DND-41 (cell line): ENCODE results near the gene TTC28.
"Not testable (repeated sequence)": the region's sequence is repeated elsewhere in the genome, so short reads cannot be mapped to it uniquely, and the experiment has no call there.

ENCODE experiments used
- CTCF ChIP-seq: IDR thresholded peaks from 2 replicates; pipeline ENCODE4 v1.5.1; 2012; ENCODE audit warnings: borderline replicate concordance, low read length, moderate library complexity, mild to moderate bottlenecking; ENCODE audit not compliant: poor library complexity, severe bottlenecking; ENCODE audit errors: extremely low read depth
- EZH2 ChIP-seq: IDR thresholded peaks from 3 replicates; pipeline ENCODE4 v1.6.1; 2012; ENCODE audit warnings: borderline replicate concordance, low read depth, mild to moderate bottlenecking, moderate library complexity, low read length, inconsistent platforms; ENCODE audit not compliant: severe bottlenecking

DNA sequence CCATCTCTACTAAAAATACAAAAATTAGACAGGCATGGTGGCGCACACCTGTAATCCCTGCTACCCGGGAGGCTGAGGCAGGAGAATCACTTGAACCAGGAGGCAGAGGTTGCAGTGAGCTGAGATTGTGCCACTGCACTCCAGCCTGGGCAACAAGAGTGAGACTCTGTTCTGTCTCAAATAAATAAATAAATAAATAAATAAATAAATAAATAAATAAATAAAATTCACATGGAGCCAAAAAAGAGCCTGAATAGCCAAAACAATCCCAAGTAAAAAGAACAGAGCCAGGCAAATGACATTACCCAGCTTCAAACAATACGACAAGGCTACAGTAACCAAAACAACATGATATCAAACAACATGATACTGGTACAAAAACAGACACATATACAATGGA lies 110.7 kb downstream of the TTC28 start:
- TF ChIP-seq CTCF, EZH2: not testable (repeated sequence)
